Loucy (cell line): ENCODE measurements around the gene CACNA1C.

Source experiments
- H2AFZ ChIP-seq: fragments of 200-600 bp; sonication (generic); 2 replicates; pipeline ENCODE4 v1.6.0; 2016; ENCODE audit warnings: antibody characterized with exemption, mild to moderate bottlenecking, low read length, moderate library complexity
- H3F3A ChIP-seq: fragments of 200-600 bp; 2 replicates; pipeline ENCODE4 v1.6.0; 2016; ENCODE audit warnings: antibody characterized with exemption, low read depth, mild to moderate bottlenecking
- H3K27me3 ChIP-seq: fragments of 200-600 bp; sonication (generic); 2 replicates; pipeline ENCODE4 v1.6.1; 2014; ENCODE audit warnings: low read length, mild to moderate bottlenecking; ENCODE audit not compliant: insufficient read depth, poor library complexity, severe bottlenecking
- H3K36me3 ChIP-seq: fragments of 200-600 bp; sonication (generic); 2 replicates; pipeline ENCODE4 v1.6.1; 2016; ENCODE audit warnings: low read length; ENCODE audit not compliant: insufficient read depth
- H3K4me1 ChIP-seq: fragments of 200-600 bp; sonication (generic); 2 replicates; pipeline ENCODE4 v1.5.1; 2014; ENCODE audit warnings: low read length, mild to moderate bottlenecking; ENCODE audit not compliant: insufficient read depth, poor library complexity, severe bottlenecking
- H3K4me2 ChIP-seq: fragments of 200-600 bp; sonication (generic); 2 replicates; pipeline ENCODE4 v1.6.0; 2014; ENCODE audit warnings: antibody characterized with exemption, low read length, low read depth, mild to moderate bottlenecking; ENCODE audit not compliant: poor library complexity, severe bottlenecking
- H3K4me3 ChIP-seq: fragments of 200-600 bp; sonication (generic); 2 replicates; pipeline ENCODE4 v1.5.1; 2014; ENCODE audit warnings: low read length, mild to moderate bottlenecking, mixed read lengths; ENCODE audit not compliant: poor library complexity, severe bottlenecking
- H3K79me2 ChIP-seq: fragments of 200-600 bp; sonication (generic); 2 replicates; pipeline ENCODE4 v1.6.1; 2014; ENCODE audit warnings: low read length; ENCODE audit not compliant: insufficient read depth
- H3K9ac ChIP-seq: fragments of 200-600 bp; sonication (generic); 2 replicates; pipeline ENCODE4 v1.6.0; 2014; ENCODE audit warnings: mild to moderate bottlenecking, low read depth, low read length, moderate library complexity; ENCODE audit not compliant: poor library complexity, severe bottlenecking
- H3K9me2 ChIP-seq: fragments of 200-600 bp; sonication (generic); replicated peaks from 2 replicates; pipeline ENCODE4 v1.6.1; 2016; ENCODE audit warnings: low read depth, low read length, mixed read lengths
- H3K9me3 ChIP-seq: fragments of 200-600 bp; sonication (generic); 2 replicates; pipeline ENCODE4 v1.6.1; 2014; ENCODE audit warnings: mild to moderate bottlenecking, antibody characterized with exemption, low read length, low read depth; ENCODE audit not compliant: insufficient read depth
- H4K20me1 ChIP-seq: fragments of 200-600 bp; sonication (generic); 2 replicates; pipeline ENCODE4 v1.6.0; 2014; ENCODE audit warnings: antibody characterized with exemption, low read length, mild to moderate bottlenecking; ENCODE audit not compliant: insufficient read depth, poor library complexity, severe bottlenecking
- EZH2phosphoT487 ChIP-seq: fragments of 200-600 bp; IDR thresholded peaks from 2 replicates; pipeline ENCODE4 v1.6.1; 2018; ENCODE audit warnings: antibody characterized with exemption, mild to moderate bottlenecking, moderate library complexity, borderline replicate concordance
- TF ChIP-seq, protein P1 (sequence below): fragments of 200-600 bp; sonication (generic); conservative IDR thresholded peaks from 2 replicates; pipeline ENCODE4 v1.5.1; 2014; ENCODE audit warnings: mild to moderate bottlenecking, antibody characterized with exemption, low read length

CACNA1C gene

GRCh38 chr12:2338381-2338780 lies 285.6 kb downstream of the CACNA1C start:
- Histone ChIP-seq H4K20me1 (no peaks in the 10 kb centered on the region), H3K9me3 (no peaks in the 10 kb centered on the region), H3K27me3 (no peaks in the 10 kb centered on the region), H3F3A (no peaks in the 10 kb centered on the region), H3K4me1 (peaks cover 4% of the 10 kb centered on the region), H3K4me2 (no peak overlapping the region), H2AFZ (no peak overlapping the region), H3K4me3 (no peak overlapping the region), H3K79me2 (no peaks in the 10 kb centered on the region), H3K36me3 (no peaks in the 10 kb centered on the region), H3K9me2 (no peaks in the 10 kb centered on the region), H3K9ac (no peak overlapping the region)
- TF ChIP-seq EZH2phosphoT487: no peak
- TF ChIP-seq, protein P1, sequence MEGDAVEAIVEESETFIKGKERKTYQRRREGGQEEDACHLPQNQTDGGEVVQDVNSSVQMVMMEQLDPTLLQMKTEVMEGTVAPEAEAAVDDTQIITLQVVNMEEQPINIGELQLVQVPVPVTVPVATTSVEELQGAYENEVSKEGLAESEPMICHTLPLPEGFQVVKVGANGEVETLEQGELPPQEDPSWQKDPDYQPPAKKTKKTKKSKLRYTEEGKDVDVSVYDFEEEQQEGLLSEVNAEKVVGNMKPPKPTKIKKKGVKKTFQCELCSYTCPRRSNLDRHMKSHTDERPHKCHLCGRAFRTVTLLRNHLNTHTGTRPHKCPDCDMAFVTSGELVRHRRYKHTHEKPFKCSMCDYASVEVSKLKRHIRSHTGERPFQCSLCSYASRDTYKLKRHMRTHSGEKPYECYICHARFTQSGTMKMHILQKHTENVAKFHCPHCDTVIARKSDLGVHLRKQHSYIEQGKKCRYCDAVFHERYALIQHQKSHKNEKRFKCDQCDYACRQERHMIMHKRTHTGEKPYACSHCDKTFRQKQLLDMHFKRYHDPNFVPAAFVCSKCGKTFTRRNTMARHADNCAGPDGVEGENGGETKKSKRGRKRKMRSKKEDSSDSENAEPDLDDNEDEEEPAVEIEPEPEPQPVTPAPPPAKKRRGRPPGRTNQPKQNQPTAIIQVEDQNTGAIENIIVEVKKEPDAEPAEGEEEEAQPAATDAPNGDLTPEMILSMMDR: no peak

DNA sequence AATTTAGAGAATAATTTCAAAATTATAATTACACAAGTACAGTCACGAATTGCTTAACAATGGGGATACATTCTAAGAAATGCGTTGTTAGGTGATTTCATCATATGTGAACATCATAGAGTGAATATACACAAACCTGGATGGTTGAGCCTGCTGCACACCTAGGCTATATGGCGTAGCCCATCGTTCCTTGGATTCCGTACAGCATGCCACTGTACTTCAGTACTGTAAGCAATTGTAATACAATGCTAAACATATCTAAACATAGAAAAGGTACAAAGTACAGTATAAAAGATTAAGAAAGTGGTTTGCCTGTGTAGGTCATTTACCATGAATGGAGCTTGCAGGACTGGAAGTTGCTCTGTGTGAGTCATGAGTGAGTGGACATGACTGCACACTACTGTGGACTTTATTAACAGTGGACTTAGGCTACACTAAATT lies 286.2 kb downstream of the CACNA1C start:
- no peak overlapping the region for H3K4me2 ChIP-seq
- no peak overlapping the region for H2AFZ ChIP-seq
- H3K27me3 ChIP-seq: no peaks in the 10 kb centered on the region

DNA sequence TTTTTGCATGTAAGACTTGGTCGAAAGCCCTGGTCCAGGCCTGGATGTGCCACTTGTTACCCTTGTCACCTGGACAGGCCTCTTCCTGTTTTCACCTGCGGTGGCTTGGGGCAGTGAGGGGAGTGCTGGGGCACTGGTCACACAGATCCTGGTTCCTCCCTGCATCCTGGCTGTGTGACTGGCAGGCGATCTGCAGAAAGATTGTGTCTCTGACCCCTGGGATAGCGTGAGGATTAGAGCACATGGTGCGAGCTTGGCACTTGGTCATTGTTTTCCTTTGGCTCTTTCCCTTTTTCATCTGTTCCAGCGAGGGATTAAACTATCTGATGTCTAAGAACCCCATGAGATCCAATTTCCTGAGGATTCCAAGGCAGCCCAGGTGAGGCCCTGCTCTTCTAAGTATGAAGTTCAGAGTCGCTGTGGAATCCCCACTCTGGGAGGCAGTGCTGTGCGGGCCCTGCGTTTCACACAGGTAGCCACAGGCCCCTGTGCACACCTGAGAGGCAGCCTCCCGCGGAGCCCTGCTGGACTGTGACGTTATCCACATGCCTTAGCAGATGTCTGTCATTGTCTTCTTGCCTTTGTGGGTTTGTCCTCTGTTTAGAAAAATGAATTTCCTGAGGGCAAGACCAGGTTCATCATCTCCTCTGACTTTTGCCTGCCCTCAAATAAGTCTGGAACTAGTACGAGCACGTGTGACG lies 288.4 kb downstream of the CACNA1C start:
- Histone ChIP-seq H3K9me3 (no peaks in the 10 kb centered on the region), H3K4me3 (no peak overlapping the region), H3K9ac (no peak overlapping the region), H3K79me2 (no peaks in the 10 kb centered on the region), H3K27me3 (no peaks in the 10 kb centered on the region), H3K36me3 (no peaks in the 10 kb centered on the region), H3K4me1 (no peaks in the 10 kb centered on the region), H4K20me1 (no peaks in the 10 kb centered on the region), H2AFZ (no peak overlapping the region), H3F3A (no peaks in the 10 kb centered on the region), H3K4me2 (no peak overlapping the region), H3K9me2 (no peaks in the 10 kb centered on the region)
- TF ChIP-seq, protein P1: no peak
- TF ChIP-seq EZH2phosphoT487: no peak

More for the DNA sequence above, 286.2 kb downstream of the CACNA1C start:
- Histone ChIP-seq H3K9ac (no peak overlapping the region), H3K9me3 (no peaks in the 10 kb centered on the region), H4K20me1 (no peaks in the 10 kb centered on the region), H3K9me2 (no peaks in the 10 kb centered on the region), H3K4me3 (no peak overlapping the region), H3K4me1 (peaks cover 4% of the 10 kb centered on the region), H3K36me3 (no peaks in the 10 kb centered on the region), H3F3A (no peaks in the 10 kb centered on the region), H3K79me2 (no peaks in the 10 kb centered on the region)
- TF ChIP-seq, protein P1: no peak
- TF ChIP-seq EZH2phosphoT487: no peak
